Neural crest cell (in vitro differentiated cells): ENCODE measurements around the gene PRKAG2. TPM values are rescaled to one million over a fixed set of nuclear protein-coding genes. Genes with fewer than 3 reads are reported as not detected.

ENCODE experiments used
- DNase-seq: peaks from one replicate; pipeline ENCODE4 v3.0.0; 2021; ENCODE audit warnings: low read depth, mixed read lengths, low spot score
- H3K27ac Mint-ChIP-seq: one replicate; pipeline ENCODE4 v1.8.0; 2021; ENCODE audit warnings: mild to moderate bottlenecking, mixed read lengths; ENCODE audit not compliant: unreplicated experiment
- H3K27me3 Mint-ChIP-seq: 2 replicates; pipeline ENCODE4 v1.8.0; 2021; ENCODE audit warnings: low read depth, mild to moderate bottlenecking, mixed read lengths
- H3K36me3 Mint-ChIP-seq: 2 replicates; pipeline ENCODE4 v1.8.0; 2021; ENCODE audit warnings: low read depth, mild to moderate bottlenecking, mixed read lengths
- H3K4me1 Mint-ChIP-seq: 2 replicates; pipeline ENCODE4 v1.8.0; 2021; ENCODE audit warnings: mixed read lengths
- H3K4me3 Mint-ChIP-seq: one replicate; pipeline ENCODE4 v1.8.0; 2021; ENCODE audit warnings: mild to moderate bottlenecking, mixed read lengths
- H3K9me3 Mint-ChIP-seq: 2 replicates; pipeline ENCODE4 v1.8.0; 2021; ENCODE audit warnings: mixed read lengths
- CTCF ChIP-seq: fragments of 200-600 bp; sonication (generic); conservative IDR thresholded peaks from 2 replicates; pipeline ENCODE4 v1.5.0; 2021; ENCODE audit warnings: antibody characterized with exemption, mild to moderate bottlenecking
- total RNA-seq: library from RNA; stranded (reverse); gene quantifications from 2 replicates; pipeline ENCODE4 v1.2.1, GENCODE V29; 2021

PRKAG2 gene
- total RNA-seq, 1 donor from 2014 or later = 12.5 TPM

- no peak for DNase-seq
- H3K27ac Mint-ChIP-seq = peak overlapping the region; percentile 57
- H3K4me1 Mint-ChIP-seq = peaks cover 14% of the 10 kb centered on the region
- no peak for TF ChIP-seq CTCF
- no peaks in the 10 kb centered on the region for H3K36me3 Mint-ChIP-seq
- no peak overlapping the region for H3K4me3 Mint-ChIP-seq
- no peaks in the 10 kb centered on the region for H3K27me3 Mint-ChIP-seq
- no peaks in the 10 kb centered on the region for H3K9me3 Mint-ChIP-seq
Observed at GRCh38 chr7:151686826-151687225, 190.1 kb downstream of the PRKAG2 start.

GRCh38 chr7:151686016-151686766, 190.7 kb downstream of the PRKAG2 start:
- H3K36me3 Mint-ChIP-seq = no peaks in the 10 kb centered on the region
- H3K27me3 Mint-ChIP-seq = no peaks in the 10 kb centered on the region
- no peak overlapping the region for H3K27ac Mint-ChIP-seq
- no peaks in the 10 kb centered on the region for H3K9me3 Mint-ChIP-seq
- TF ChIP-seq CTCF = no peak
- DNase-seq = no peak
- peaks cover 18% of the 10 kb centered on the region for H3K4me1 Mint-ChIP-seq
- H3K4me3 Mint-ChIP-seq = no peak overlapping the region

GRCh38 chr7:151684408-151685175, 192.3 kb downstream of the PRKAG2 start:
- Mint-ChIP-seq H3K27ac (no peak overlapping the region), H3K4me3 (no peak overlapping the region), H3K36me3 (no peaks in the 10 kb centered on the region), H3K4me1 (peaks cover 18% of the 10 kb centered on the region), H3K27me3 (no peaks in the 10 kb centered on the region), H3K9me3 (no peaks in the 10 kb centered on the region)
- no peak for DNase-seq
- no peak for TF ChIP-seq CTCF

- DNase-seq = no peak
- Mint-ChIP-seq H3K4me1 (peaks cover 17% of the 10 kb centered on the region), H3K27me3 (no peaks in the 10 kb centered on the region)
Observed at GRCh38 chr7:151683615-151684407, 193.1 kb downstream of the PRKAG2 start.

More at GRCh38 chr7:151683615-151684407, 193.1 kb downstream of the PRKAG2 start:
- Mint-ChIP-seq H3K9me3 (no peaks in the 10 kb centered on the region), H3K27ac (no peak overlapping the region), H3K4me3 (no peak overlapping the region), H3K36me3 (no peaks in the 10 kb centered on the region)
- no peak for TF ChIP-seq CTCF
